GM12891 (cell line): ENCODE results near the gene FUT2.

ENCODE experiments used
- PAX5 ChIP-seq: IDR thresholded peaks from 2 replicates; pipeline ENCODE4 v1.6.1; 2011; ENCODE audit warnings: low read length, moderate library complexity, mild to moderate bottlenecking; ENCODE audit not compliant: insufficient read depth, severe bottlenecking
- POLR2A ChIP-seq: IDR thresholded peaks from 2 replicates; pipeline ENCODE4 v1.6.1; 2011; ENCODE audit warnings: low read depth, low read length, control low read depth
- POLR2AphosphoS5 ChIP-seq: IDR thresholded peaks from 2 replicates; pipeline ENCODE4 v1.6.1; 2011; ENCODE audit warnings: low read depth, low read length, control low read depth
- POU2F2 ChIP-seq: IDR thresholded peaks from 2 replicates; pipeline ENCODE4 v1.6.1; 2011; ENCODE audit warnings: low read depth, mild to moderate bottlenecking, control low read depth, low read length, moderate library complexity
- SPI1 ChIP-seq: IDR thresholded peaks from 2 replicates; pipeline ENCODE4 v1.6.1; 2011; ENCODE audit warnings: low read depth, low read length, control low read depth
- TAF1 ChIP-seq: IDR thresholded peaks from 2 replicates; pipeline ENCODE4 v1.6.1; 2011; ENCODE audit warnings: low read depth, low read length, control low read depth

GRCh38 chr19:48685583-48685982, 10.2 kb upstream of the FUT2 start:
- TF ChIP-seq POLR2A (no peak), POLR2AphosphoS5 (no peak), TAF1 (no peak), POU2F2 (no peak), PAX5 (no peak), SPI1 (no peak)
